HTERT RPE-1 (cell line): ENCODE measurements around the gene ARFGAP3.
"Not testable (repeated sequence)": the region's sequence is repeated elsewhere in the genome, so short reads cannot be mapped to it uniquely, and the experiment has no call there.

Experiments used
- in situ Hi-C: fragments of 300-500 bp; cut with MboI; formaldehyde crosslinking; loops from 4 replicates; pipeline ENCODE4 v1.14.3; 2020; ENCODE audit warnings: low sequenced_read_pairs

The ARFGAP3 gene

GRCh38 chr22:42770941-42771647 lies 86.0 kb downstream of the ARFGAP3 start:
- in situ Hi-C loops = no loop called here

- in situ Hi-C loops = no loop called here
Observed at GRCh38 chr22:42770448-42770726, 86.7 kb downstream of the ARFGAP3 start.

GRCh38 chr22:42769574-42770447 lies 87.3 kb downstream of the ARFGAP3 start:
- in situ Hi-C loops = no loop called here

- in situ Hi-C loops = no loop called here
Observed at GRCh38 chr22:42769238-42769573, 87.9 kb downstream of the ARFGAP3 start.

- in situ Hi-C loops = no loop called here
Observed at GRCh38 chr22:42768385-42769035, 88.6 kb downstream of the ARFGAP3 start.

- in situ Hi-C loops = no loop called here
Observed at GRCh38 chr22:42766860-42767259, 90.2 kb downstream of the ARFGAP3 start.

- in situ Hi-C loops = no loop called here
Observed at GRCh38 chr22:42764895-42765363, 92.1 kb downstream of the ARFGAP3 start.

- in situ Hi-C loops = no loop called here
Observed at GRCh38 chr22:42763965-42764480, 93.0 kb downstream of the ARFGAP3 start.

- in situ Hi-C loops = no loop called here
Observed at GRCh38 chr22:42760806-42761565, 96.1 kb downstream of the ARFGAP3 start.

GRCh38 chr22:42758931-42759629 lies 98.0 kb downstream of the ARFGAP3 start:
- in situ Hi-C loops = no loop called here

- in situ Hi-C loops = not testable (repeated sequence)
Observed at GRCh38 chr22:42755553-42755952, 101.5 kb downstream of the ARFGAP3 start.

GRCh38 chr22:42755121-42755520 lies 102.0 kb downstream of the ARFGAP3 start:
- in situ Hi-C loops = not testable (repeated sequence)

GRCh38 chr22:42754658-42755057 lies 102.4 kb downstream of the ARFGAP3 start:
- in situ Hi-C loops = no loop called here

- in situ Hi-C loops = no loop called here
Observed at GRCh38 chr22:42752912-42753311, 104.2 kb downstream of the ARFGAP3 start.

- in situ Hi-C loops = no loop called here
Observed at GRCh38 chr22:42752230-42752746, 104.8 kb downstream of the ARFGAP3 start.

GRCh38 chr22:42750421-42750820 lies 106.7 kb downstream of the ARFGAP3 start:
- in situ Hi-C loops = not testable (repeated sequence)

- in situ Hi-C loops = no loop called here
Observed at GRCh38 chr22:42747701-42748513, 109.2 kb downstream of the ARFGAP3 start.
